AG20443 (cell line): ENCODE results near the gene ROPN1L.

Source experiments
- DNase-seq: peaks from one replicate; pipeline ENCODE4 v3.0.0; 2012; ENCODE audit warnings: low spot score, mixed read lengths

Gene ROPN1L

DNA sequence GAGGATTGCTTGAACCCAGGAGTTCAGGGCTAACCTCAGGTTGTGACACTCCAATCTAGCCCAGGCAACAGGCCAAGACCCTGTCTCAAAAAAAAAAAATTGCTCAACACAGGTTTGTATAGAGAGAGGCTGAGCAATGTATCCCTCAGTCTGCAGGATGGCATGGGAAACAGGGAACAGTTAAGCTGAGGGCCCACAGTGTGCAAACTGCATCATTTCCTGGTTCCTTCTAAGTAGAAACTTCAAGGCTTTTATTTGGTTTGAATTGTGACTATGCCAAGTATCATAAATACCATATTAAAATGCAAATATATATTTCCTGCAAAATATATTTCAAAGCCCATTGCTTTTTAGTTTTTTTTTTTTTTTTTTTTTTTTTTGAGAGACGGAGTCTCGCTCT is 13.7 kb upstream of the ROPN1L start:
- no peak for DNase-seq

DNA sequence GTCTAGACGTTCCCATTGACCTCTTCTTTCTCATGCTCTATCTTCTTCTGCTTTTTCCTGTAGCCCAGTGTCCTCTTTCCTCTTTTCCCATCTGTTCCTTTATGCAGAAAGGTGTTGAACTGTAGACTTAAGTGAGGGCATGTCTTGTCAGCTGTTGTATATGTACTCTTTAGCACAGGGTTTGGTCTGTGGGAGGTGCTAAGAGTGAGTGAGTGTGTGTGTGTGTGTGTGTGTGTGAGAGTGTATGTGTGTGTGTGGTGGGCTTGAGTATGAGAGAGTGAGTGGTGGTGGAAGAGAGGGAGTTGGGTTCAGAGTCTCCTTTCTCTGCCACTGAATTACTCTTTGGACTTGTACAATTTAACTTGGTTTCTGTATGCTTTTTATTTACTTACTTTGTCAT is 10.3 kb upstream of the ROPN1L start:
- DNase-seq, result no peak

DNA sequence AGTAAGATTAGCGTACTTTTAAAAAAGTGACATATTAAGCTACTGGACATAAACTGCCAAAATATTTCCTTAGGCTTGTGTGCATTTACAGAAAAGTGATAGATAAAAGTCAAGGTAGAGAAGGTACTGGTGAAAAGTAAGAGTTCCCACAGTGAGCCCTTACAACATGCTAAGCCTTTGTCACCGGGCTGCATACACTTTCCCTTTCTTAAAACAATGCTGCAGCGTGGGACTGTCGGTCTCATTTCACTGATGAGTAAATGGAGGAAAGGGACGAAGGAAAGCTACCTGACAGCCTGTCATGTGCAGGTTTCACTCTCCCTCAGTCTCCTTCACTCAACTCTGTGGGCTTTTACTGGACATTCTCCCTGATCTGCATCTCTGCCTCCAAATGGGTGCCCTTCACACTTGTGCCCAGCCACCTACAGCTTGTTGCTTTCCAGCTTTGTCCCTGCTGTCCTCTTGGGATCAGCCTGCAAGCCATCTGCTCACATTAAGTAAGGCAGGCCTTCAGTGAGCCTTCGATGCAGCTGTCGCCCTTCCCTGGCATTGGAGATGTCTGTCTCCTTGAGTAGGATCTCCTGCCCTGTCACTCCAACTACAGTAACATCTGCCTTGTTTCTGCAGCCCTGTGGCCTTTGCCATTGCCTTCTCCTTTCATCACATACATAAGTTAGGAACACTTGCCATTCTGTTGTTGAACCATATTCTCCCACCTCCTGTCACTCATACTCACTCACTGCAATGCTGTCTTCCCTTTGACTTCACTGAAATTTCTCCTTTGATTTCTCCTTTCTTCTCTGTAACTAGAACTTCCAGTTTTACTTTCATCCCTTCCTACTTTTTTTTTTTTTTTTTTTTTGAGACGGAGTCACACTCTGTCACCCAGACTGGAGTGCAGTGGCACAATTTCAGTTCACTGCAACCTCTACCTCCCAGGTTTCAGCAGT is 9.3 kb upstream of the ROPN1L start:
- DNase-seq, result no peak

DNA sequence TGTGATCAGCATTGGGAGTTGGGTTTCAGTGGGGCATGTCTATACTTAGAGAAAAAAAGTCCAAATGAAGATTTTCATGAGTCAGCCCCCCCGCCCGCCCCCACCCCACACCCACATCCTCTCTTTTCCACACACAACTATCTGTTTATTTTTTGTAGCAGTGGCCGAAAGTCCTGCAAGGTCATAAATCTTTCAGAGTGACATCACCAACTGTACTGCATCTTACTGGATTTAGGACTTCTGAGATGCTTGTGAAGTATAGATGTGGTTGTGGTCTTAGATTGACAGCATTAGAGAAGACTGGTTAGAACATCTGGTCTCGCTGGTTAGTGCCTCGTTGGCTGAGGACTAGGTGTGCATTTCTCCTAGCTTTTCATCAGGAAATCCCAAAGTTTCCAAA is 7.3 kb upstream of the ROPN1L start:
- no peak for DNase-seq

- no peak for DNase-seq
Observed at GRCh38 chr5:10438301-10438700, 3.4 kb upstream of the ROPN1L start.

DNA sequence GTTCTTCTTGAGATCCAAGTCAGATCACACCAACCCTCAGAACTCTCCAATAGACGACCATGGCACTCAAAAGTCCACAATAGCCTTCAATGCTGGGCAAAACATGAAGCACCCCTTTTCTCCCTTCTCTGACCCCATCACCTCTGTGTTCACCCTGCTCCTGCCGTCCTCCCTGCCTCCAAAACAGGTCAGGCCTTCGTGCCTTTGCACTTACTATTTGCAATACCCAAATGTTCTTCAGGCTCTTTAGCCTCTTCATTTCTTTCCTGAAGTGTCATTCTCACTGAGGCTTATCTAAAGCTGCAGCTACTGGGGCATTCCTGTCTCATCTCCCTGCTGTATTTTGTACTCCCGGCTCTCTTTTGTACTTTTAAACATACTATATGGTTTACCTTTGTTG is 2.0 kb upstream of the ROPN1L start:
- no peak for DNase-seq

DNA sequence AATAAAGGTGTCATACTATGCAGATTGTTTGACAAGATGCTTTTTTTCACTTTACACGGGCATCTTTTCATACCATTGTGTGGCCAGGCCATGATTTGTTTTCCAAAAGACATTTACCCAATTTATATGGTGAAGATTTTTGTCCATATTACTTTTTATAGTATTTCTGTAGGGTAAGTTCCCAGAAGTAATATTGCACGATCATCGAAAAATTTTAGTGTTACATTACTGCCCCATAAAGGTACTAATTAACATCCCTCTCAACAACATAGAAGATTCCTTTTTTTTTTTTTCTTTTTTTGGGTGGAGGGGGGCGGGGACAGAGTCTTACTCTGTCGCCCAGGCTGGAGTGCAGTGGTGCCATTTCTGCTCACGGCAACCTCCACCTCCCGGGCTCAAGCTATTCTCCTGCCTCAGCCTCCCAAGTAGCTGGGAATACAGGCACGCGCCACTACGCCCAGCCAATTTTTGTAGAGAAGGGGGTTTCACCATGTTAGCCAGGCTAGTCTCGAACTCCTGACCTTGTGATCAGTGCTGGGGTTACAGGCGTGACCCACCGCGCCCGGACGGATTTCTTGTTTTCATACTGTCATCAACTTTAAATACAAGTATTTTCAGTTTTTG is 1.2 kb upstream of the ROPN1L start:
- DNase-seq, result no peak

- DNase-seq, result no peak
Observed at GRCh38 chr5:10441992-10442435, 335 bp downstream of the ROPN1L start.

- peak; percentile 54 for DNase-seq
Observed at GRCh38 chr5:10442576-10442975, 897 bp downstream of the ROPN1L start.

DNA sequence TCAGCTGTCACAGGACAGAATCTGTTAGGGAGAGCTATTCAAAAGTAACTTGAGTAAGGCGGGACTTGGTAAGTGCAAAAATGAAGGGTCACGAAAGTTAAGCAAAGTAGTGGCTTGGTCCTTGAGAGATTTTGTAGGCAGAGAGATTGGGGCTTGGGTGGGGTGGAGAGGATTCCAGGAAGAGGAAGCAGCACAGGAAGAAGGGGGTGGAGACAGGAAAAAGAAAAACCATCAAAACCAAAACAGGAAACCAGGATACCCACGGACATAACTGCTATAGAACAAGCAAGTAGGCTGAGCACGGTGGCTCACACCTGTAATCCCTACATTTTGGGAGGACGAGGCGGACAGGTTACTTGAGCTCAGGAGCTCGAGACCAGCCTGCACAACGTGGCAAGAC is 3.7 kb downstream of the ROPN1L start:
- DNase-seq, result no peak

- DNase-seq, result no peak
Observed at GRCh38 chr5:10446490-10446889, 4.8 kb downstream of the ROPN1L start.

GRCh38 chr5:10447041-10447440 is 5.4 kb downstream of the ROPN1L start:
- no peak for DNase-seq

GRCh38 chr5:10448754-10449360 is 7.2 kb downstream of the ROPN1L start:
- DNase-seq, result no peak

- no peak for DNase-seq
Observed at GRCh38 chr5:10451137-10451824, 9.6 kb downstream of the ROPN1L start.

- DNase-seq, result peak; percentile 84
Observed at GRCh38 chr5:10452768-10453331, 11.2 kb downstream of the ROPN1L start.

DNA sequence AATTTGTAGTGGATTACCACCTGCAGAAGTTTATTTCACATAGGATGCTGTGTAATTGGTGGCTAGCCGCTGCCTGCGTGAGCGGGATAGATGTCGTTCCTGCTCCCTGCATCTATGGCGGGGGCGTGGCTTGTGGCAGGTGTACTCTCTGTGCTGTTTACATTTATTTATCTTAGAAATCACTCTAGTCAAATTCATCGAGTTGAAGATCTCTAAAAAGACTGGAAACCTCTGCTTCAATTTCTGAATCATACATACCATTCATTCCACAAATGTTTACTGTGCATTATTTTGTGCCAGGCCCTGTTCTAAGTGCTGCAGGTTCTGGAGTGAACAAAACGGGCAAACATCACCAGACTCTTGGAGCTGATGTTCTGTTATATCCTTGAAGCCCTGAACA is 11.9 kb downstream of the ROPN1L start:
- no peak for DNase-seq

- DNase-seq, result peak; percentile 78
Observed at GRCh38 chr5:10454591-10455276, 13.1 kb downstream of the ROPN1L start.

- no peak for DNase-seq
Observed at GRCh38 chr5:10455277-10455670, 13.6 kb downstream of the ROPN1L start.

DNA sequence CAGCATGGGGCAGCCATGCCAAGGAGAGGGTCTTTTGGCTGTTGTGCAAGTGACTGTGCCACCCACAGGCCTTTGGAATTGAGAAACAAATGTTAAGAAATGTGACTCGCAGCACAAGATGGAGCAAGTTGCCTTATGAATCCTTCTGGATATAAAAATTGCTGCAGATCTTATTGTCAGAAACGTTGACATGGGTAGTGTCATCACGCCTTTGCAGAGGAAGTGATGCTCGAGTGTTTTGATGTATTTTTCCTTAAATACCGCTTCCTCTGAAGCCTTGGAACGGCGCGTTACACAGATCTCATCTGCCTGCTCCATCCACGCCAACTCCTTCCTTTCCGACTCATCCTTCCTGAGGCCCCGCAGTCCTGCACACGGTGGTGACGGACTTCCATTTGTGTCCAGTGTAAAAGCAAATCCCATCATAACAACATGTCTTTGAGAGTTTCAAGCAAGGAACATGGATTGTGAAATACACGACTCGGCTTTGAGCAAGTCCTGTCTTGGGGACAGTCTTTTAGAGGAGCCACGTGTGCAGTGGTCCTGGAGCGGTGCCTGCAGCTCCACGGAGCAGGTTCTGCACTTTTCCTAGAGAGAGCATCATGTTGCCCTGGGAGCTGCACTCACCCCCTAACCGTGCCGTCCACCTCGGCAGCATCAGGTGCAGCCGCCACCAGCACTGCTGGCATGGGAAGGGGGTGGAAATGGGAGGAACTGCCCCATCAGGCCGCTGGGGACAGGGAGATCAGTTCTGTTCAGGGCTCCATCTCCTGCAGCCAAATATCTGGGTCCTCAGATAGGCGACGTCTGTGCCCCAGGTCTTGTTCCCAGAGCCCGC is 15.1 kb downstream of the ROPN1L start:
- DNase-seq, result no peak
